Measurements from ENCODE around the gene LAIR1.
"Not testable (repeated sequence)": the region's sequence is repeated elsewhere in the genome, so short reads cannot be mapped to it uniquely, and the experiment has no call there.

Gene LAIR1

DNA sequence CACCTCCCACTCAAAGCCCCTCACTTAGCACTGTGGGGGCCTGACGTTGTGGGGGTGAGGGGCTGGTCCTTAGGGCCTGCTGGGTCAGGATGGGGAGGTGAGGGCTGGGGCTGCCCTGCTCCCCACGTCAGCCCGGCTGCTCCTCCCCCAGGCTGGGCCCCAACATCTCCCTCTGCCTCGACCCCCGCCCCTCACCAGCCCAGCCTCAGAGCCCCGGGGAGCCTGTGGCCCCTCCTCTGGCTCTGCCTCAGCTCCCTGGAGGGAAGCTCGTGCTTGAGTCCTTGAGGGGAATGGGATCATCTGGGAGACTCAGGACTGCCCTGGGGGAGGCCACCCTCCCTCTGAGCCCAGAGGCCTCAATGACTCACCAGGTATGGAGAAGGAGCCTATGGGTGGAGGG is 32.6 kb downstream of the LAIR1 start:
- Histone ChIP-seq H3K4me1 (ENCODE audit: insufficient read depth, low read length, severe bottlenecking) (no peaks in the 10 kb centered on the region), H3K79me2 (ENCODE audit: insufficient read depth, low read length) (no peaks in the 10 kb centered on the region), H3K9me2 (ENCODE audit: low read depth, low read length) (no peaks in the 10 kb centered on the region), H3K9me3 (ENCODE audit: low read length) (no peaks in the 10 kb centered on the region), H3K36me3 (ENCODE audit: insufficient read depth, low read length) (no peaks in the 10 kb centered on the region), H3K9ac (ENCODE audit: low read length) (no peak overlapping the region), H2AFZ (ENCODE audit: low read length) (no peak overlapping the region), H3K4me3 (ENCODE audit: low read depth, low read length, poor library complexity, severe bottlenecking) (no peak overlapping the region), H3F3A (ENCODE audit: insufficient read depth, low read length) (no peaks in the 10 kb centered on the region), H3K27ac (ENCODE audit: low read depth, low read length, poor library complexity, severe bottlenecking) (no peak overlapping the region), H3K4me2 (ENCODE audit: low read length) (no peak overlapping the region), H3K27me3 (ENCODE audit: insufficient read depth, low read length) (no peaks in the 10 kb centered on the region), H4K20me1 (ENCODE audit: insufficient read depth, low read length) (no peaks in the 10 kb centered on the region)
- no peak for TF ChIP-seq EZH2 (IDR thresholded peaks at IDR 0.05; ENCODE audit: borderline replicate concordance, low read length)
- no peak for TF ChIP-seq CTCF (IDR thresholded peaks at IDR 0.05; ENCODE audit: low read length)

- Histone ChIP-seq H3K27me3 (ENCODE audit: insufficient read depth, low read length) (no peaks in the 10 kb centered on the region), H3K36me3 (ENCODE audit: insufficient read depth, low read length) (no peaks in the 10 kb centered on the region), H3K9me2 (ENCODE audit: low read depth, low read length) (no peaks in the 10 kb centered on the region), H3F3A (ENCODE audit: insufficient read depth, low read length) (no peaks in the 10 kb centered on the region), H3K4me2 (ENCODE audit: low read length) (no peak overlapping the region), H3K27ac (ENCODE audit: low read depth, low read length, poor library complexity, severe bottlenecking) (no peak overlapping the region), H3K79me2 (ENCODE audit: insufficient read depth, low read length) (no peaks in the 10 kb centered on the region), H3K4me3 (ENCODE audit: low read depth, low read length, poor library complexity, severe bottlenecking) (no peak overlapping the region), H2AFZ (ENCODE audit: low read length) (no peak overlapping the region), H4K20me1 (ENCODE audit: insufficient read depth, low read length) (no peaks in the 10 kb centered on the region), H3K4me1 (ENCODE audit: insufficient read depth, low read length, severe bottlenecking) (no peaks in the 10 kb centered on the region), H3K9me3 (ENCODE audit: low read length) (no peaks in the 10 kb centered on the region), H3K9ac (ENCODE audit: low read length) (no peak overlapping the region)
- TF ChIP-seq CTCF (IDR thresholded peaks at IDR 0.05; ENCODE audit: low read length) (no peak), EZH2 (IDR thresholded peaks at IDR 0.05; ENCODE audit: borderline replicate concordance, low read length) (no peak)
Measured at GRCh38 chr19:54331626-54332025, 33.1 kb downstream of the LAIR1 start.

GRCh38 chr19:54329476-54330165 is 35.1 kb downstream of the LAIR1 start:
- TF ChIP-seq EZH2 (IDR thresholded peaks at IDR 0.05; ENCODE audit: borderline replicate concordance, low read length): no peak
- TF ChIP-seq CTCF (IDR thresholded peaks at IDR 0.05; ENCODE audit: low read length): no peak
- Histone ChIP-seq H3K27ac (ENCODE audit: low read depth, low read length, poor library complexity, severe bottlenecking) (no peak overlapping the region), H3K9me3 (ENCODE audit: low read length) (no peaks in the 10 kb centered on the region), H3K4me3 (ENCODE audit: low read depth, low read length, poor library complexity, severe bottlenecking) (no peak overlapping the region), H3K27me3 (ENCODE audit: insufficient read depth, low read length) (no peaks in the 10 kb centered on the region), H3K9ac (ENCODE audit: low read length) (no peak overlapping the region), H3F3A (ENCODE audit: insufficient read depth, low read length) (no peaks in the 10 kb centered on the region), H3K79me2 (ENCODE audit: insufficient read depth, low read length) (no peaks in the 10 kb centered on the region), H3K4me1 (ENCODE audit: insufficient read depth, low read length, severe bottlenecking) (no peaks in the 10 kb centered on the region), H2AFZ (ENCODE audit: low read length) (no peak overlapping the region), H3K4me2 (ENCODE audit: low read length) (no peak overlapping the region), H4K20me1 (ENCODE audit: insufficient read depth, low read length) (no peaks in the 10 kb centered on the region), H3K36me3 (ENCODE audit: insufficient read depth, low read length) (no peaks in the 10 kb centered on the region), H3K9me2 (ENCODE audit: low read depth, low read length) (no peaks in the 10 kb centered on the region)

GRCh38 chr19:54328781-54329180 is 36.0 kb downstream of the LAIR1 start:
- not testable (repeated sequence) for H3K4me2 ChIP-seq (ENCODE audit: low read length); H3K36me3 ChIP-seq (ENCODE audit: insufficient read depth, low read length); H3K4me1 ChIP-seq (ENCODE audit: insufficient read depth, low read length, severe bottlenecking); H3K9me3 ChIP-seq (ENCODE audit: low read length); H2AFZ ChIP-seq (ENCODE audit: low read length); H3K4me3 ChIP-seq (ENCODE audit: low read depth, low read length, poor library complexity, severe bottlenecking); H3K27me3 ChIP-seq (ENCODE audit: insufficient read depth, low read length); H4K20me1 ChIP-seq (ENCODE audit: insufficient read depth, low read length); H3F3A ChIP-seq (ENCODE audit: insufficient read depth, low read length); H3K9ac ChIP-seq (ENCODE audit: low read length); H3K79me2 ChIP-seq (ENCODE audit: insufficient read depth, low read length); H3K27ac ChIP-seq (ENCODE audit: low read depth, low read length, poor library complexity, severe bottlenecking); H3K9me2 ChIP-seq (ENCODE audit: low read depth, low read length)
